MV-4-11 (cell line): ENCODE results near the gene ADGRD2.

Experiments
- DNase-seq: peaks from one replicate; lab custom pipeline; 2025; lab: John Stamatoyannopoulos, UW

ADGRD2 gene

DNA sequence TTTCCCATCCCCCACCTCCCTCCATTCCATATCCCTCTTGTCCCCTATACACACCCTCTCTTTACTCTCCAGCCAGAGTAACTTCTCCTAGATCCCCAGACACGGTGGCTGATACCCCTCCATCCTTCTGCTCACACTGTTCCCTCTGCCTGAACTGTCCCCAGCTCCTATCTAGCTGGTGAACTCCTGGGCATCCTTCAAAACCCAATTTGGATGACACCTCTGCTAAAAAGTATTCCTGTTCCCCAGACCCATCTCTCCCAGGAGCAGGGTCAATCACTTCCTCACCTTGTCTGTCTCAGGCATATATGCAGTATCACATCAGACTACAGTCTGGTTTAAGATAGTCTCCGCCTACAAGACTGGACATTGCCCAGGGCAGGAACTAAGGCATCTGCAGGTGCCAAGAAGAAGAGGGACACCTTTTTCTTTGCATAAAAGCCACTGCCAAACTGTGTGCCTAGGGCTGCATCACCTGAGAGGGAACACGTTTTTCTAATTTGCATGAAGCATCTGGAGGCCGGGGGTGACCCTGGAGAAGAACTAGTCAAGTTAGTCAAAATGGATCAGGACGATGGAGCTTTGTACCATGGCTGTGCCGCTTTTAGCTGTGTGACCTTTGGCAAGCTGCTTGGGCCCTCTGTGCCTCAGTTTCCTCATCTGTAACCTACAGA is 29.8 kb downstream of the ADGRD2 start:
- DNase-seq = no peak

GRCh38 chr9:124480621-124480981 is 30.4 kb downstream of the ADGRD2 start:
- DNase-seq = peak; percentile 43

- peak; percentile 47 for DNase-seq
Observed at GRCh38 chr9:124481115-124481514, 30.9 kb downstream of the ADGRD2 start.

GRCh38 chr9:124482431-124483031 is 32.3 kb downstream of the ADGRD2 start:
- DNase-seq = no peak

- DNase-seq = no peak
Observed at GRCh38 chr9:124483481-124483880, 33.2 kb downstream of the ADGRD2 start.

GRCh38 chr9:124485201-124485600 is 35.0 kb downstream of the ADGRD2 start:
- DNase-seq = no peak

DNA sequence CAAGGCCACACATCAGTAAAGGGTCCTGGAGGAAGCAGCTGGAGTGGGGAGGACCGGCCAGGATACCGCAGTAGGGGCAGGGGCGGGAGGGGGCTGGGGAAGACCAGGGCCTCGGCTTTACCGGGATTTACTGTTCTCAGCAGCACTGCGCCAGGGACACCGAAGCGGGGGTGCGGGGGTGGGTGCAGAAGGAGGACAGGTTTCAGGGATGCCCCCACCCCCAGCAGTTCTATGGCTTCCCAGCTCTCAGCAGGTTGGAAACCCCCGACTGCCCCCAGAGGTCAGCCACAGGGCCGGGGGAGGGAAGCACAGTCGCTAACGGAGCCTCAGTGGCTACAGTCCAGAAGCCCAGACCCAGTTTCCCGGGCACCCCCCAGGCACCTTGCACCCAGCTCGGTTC is 35.7 kb downstream of the ADGRD2 start:
- no peak for DNase-seq

DNA sequence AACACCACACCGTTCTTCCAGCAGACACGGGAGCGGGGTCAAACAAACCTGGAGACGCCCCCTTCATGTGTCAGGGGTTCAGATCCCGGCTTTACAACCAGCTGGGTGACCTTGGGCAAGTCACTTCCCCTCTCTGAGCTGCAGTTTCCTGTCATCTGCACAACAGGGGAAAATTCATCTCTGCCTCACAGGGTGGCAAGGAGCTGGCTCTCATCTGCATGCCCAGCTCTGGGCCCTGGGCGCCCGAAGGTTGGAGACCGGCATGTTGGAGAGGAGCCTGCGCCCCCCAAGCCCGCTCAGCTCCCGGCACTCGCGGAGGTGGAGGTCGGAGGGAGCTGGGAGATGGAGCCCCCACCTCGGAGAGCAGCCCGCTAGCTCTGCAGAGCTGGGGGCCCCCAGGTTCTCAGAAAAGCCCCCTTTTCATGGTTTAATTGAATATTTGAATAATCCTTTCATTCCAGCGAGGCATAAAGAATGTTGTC is 36.6 kb downstream of the ADGRD2 start:
- no peak for DNase-seq

DNA sequence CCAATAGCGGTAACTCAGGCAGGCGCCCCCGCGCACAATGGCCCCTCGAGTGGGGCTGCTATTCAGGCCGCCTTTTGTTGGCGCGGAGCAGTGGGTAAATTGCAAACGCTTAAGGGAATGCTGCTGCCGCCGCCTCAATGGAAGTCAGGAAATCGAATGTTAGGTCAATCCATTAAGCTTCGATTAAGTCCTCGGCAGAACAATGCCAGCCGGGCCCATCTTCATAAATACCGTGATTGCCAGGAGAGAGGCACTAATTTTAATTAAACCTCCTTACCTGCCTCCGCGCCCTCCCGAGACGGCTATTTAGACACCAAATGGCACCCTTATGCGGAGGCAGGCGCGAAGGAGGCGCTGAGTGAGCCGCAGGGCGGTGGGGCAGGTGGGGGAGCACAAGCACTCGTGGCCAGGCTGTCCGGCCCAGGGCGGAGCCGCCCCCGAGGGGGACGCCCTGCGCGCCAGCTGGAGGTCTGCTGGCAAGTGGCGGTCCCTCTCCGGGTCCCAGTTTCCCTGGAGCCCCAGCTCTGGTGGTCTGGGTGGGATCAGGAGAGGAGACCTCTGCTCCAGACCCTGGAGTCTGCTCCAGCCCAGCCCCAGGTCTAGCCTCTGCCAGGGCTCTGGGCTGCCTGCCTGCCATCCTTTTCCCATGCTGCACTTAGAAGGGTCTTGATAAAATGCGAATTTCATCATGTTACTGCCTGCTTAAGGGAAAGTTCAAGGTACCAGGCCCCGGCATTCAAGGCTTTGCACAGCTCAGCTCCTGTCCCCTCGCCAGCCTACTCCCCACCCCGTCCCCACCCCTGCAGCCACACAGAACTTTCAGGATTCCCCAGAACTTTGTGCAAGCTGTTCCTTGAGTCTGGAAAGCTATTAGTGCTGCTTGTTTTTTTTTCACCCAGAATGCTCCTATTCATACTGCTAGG is 37.3 kb downstream of the ADGRD2 start:
- no peak for DNase-seq

DNA sequence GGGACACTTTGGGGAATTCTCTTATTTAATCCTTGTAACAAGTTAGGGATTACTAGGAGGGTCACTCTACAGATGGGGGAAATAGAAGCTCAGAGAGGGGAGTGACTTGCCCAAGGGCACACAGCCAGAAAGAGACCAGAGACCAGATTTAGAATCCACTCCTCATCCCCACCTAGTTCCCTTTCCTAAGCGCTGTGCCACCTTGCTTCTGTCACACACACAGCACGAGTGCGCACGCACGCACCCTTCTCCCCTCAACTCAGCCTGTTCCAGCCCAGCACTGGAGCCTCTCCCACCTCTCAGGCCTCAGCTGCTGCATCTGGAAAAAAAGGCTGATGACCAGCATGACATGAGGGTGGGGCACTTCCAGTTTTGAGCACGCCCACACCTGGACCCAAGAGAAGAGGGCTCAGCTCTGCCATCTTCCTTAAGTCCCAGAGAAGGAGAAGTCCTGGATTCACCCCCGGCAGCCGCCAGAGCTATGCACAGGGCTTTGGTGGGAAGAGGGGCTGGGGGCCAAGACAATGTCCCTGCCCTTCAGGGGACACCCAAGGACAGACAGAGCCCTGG is 38.5 kb downstream of the ADGRD2 start:
- DNase-seq = no peak

DNA sequence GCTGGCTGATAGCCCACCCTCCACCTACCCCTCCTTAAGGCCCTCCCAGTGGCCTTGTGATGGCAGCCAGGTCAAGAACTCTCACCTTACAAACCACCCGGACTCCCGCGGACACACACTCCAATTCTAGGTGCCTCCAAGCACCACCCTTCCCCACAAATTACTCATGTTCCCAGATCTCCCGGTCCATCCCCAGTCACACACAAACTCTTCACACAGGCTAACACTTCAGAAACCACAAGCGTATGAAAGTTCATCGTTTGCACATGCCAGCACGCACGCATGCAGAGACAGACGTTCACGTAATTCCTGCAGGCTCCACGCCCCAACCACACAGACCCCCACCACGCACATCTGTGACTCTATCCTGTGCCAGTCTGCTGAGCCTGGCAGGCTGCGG is 39.0 kb downstream of the ADGRD2 start:
- no peak for DNase-seq

DNA sequence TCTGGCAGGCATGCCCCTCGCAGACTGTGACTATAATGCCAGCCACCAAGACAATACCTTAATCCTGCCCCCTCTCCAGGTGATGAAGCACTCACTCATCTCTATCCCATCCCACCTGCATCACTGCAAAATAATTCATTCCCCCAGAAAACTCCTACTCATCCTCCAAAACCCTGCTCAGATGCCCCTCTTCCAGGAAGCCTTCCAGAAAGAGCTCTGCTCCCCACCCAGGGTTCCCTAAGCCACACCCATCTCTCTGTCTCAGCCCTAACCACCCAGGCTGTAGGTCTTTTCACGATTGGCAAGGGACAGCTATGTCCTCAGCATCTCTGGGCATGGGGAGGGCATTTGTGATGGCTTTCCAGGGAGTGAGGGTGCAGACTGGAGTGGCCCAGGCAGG is 39.8 kb downstream of the ADGRD2 start:
- DNase-seq = no peak

DNA sequence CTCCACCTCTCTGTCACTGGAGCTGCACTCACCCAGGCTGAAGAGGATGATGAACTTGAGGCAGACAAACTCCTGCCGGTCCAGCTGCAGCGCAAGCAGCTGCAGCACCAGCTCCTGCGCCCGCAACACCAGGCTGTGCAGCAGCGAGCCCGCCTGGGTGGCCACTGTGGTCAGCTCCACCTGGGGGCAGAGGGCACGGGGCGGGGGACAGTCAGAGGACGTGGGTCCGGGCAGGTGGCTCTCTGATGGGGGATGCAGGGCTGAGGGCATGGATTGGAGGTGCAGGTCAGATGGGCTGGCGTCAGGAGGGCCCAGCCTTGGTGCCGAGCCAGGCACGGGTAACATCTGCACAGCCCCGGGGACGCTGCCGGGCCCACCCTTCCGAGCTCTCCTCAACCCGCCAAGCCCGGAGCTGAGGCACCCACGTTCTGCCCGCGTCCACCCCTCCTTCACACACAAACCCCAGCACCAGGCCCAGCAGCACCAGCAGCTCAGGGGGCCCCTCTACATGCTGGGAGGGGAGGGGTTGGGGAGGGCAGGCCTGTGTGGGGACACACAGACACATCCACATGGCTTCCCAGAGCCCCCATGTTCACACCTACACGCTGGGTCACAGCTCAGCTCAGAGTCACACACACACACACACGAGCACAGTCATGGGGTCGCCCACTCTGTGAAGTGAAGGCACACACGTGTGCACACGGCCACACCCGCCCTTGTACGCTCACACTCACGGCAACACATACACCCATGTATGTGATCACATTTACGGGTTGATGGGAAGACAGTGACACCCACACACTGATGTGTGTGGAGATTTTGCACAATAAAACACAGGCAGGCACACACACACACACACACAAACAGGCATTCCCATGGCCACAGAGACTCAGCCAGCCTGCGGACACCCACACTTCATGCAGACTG is 41.1 kb downstream of the ADGRD2 start:
- no peak for DNase-seq

DNA sequence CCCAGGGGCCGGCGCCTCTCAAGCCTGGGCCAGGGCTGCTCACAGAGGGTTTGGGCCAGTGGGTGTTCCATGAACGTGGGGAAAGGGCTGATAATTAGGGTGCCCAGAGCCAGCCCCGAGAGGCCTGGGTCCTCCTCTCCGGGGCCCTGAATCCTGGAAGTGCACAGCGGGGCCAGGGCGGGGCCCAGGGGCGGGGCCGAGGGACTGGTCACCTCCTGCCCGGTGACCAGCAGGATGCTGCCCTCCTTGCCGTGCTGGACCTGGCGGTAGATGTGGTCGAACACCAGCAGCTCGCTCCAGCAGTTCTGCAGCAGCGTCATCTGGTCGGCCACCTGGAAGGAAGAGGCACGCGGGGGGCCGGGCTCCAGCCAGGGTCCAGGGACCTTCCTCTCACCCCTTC is 42.6 kb downstream of the ADGRD2 start:
- no peak for DNase-seq

DNA sequence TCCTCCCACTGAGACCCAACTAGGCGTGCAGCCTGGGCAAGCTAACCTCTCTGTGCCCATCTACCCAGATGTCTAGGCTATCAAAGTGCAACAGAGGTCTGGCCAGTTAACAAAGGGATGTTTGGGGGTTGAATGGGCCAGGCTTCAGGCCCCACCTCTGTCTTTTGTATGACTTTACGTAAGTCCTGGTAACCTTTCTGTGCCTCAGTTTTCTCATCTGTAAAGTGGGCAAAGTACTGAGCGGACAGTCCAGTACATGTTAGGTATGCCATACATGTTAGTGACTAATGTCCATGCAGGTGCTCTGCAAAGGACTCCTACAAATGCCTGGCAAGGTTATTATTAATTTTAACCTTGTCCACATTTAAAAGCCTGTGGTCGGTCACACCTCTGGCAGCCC is 43.0 kb downstream of the ADGRD2 start:
- DNase-seq = no peak

DNA sequence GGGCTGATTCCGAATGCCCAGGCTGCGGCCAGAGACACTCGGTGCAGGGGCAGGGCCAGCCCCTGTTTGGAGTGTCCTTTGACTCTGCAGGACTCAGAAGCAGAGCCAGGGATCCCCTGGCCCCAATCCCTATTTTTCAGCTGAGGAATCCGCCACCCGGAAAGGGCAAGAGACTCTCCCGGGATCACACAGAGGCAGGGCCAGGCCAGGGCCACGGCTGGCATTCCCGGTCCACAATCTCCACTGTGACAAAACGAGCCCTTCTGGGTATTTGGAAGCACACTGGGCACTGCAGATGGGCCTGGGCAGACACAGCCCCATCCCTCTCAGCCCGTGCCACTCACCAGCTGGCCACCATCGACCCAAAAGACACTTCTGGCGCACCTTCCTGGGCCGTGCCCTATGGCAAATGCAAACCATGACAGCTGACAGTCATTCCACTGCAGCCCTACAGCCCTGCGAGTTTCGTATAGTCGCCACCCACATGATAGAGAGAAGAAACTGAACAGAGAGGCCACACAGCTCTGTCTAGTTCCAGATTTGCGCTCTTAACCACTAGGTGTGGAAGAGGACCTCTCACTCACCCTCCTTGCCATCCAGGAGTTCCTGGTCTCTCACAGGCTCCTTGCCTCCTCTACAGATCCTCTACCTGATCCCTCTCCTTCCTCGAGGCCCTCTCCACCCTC is 43.7 kb downstream of the ADGRD2 start:
- DNase-seq = no peak

- no peak for DNase-seq
Observed at GRCh38 chr9:124495126-124496074, 45.1 kb downstream of the ADGRD2 start.

DNA sequence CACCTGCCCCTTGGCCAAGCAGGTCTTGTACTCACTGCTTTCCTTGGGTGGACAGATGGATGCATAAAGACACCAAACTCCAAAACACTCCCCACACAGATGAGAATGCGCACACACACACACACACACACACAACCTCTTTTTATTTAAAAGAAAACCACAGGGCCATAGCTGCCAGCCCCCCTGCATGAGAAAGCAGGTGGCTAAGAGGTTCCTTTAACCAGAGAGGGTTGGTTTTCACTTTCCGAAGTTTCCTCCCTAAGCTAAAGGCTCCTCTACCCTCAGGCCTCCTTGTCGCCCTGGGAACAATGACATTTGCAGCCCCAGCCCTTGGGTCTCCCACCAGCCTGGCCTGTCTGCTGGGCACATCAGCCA is 45.8 kb downstream of the ADGRD2 start:
- no peak for DNase-seq

- no peak for DNase-seq
Observed at GRCh38 chr9:124496463-124496862, 46.2 kb downstream of the ADGRD2 start.

GRCh38 chr9:124497441-124497840 is 47.2 kb downstream of the ADGRD2 start:
- DNase-seq = no peak
